ENCODE data around the gene CDH18.

CDH18 gene

GRCh38 chr5:20028506-20028905 is 40.5 kb upstream of the CDH18 start:
- no peak overlapping the region for H3K4me3 ChIP-seq (replicated peaks in 1 of 2; ENCODE audit: low read depth in 2 of 2, low read length in 2 of 2)
- DNase-seq (ENCODE audit: low read depth in 2 of 2): peak; percentile 8 to 43
- TF ChIP-seq CTCF (IDR thresholded peaks at IDR 0.05; ENCODE audit: low read depth, low read length): no peak

- no peak for TF ChIP-seq CTCF (IDR thresholded peaks at IDR 0.05; ENCODE audit: low read depth, low read length)
- DNase-seq (ENCODE audit: low read depth in 2 of 2): no peak
These were observed 35.7 kb upstream of the CDH18 start for GRCh38 chr5:20023686-20024180.

GRCh38 chr5:20020247-20020646 is 32.2 kb upstream of the CDH18 start:
- no peak for DNase-seq (ENCODE audit: low read depth in 2 of 2)
- H3K4me3 ChIP-seq (replicated peaks in 1 of 2; ENCODE audit: low read depth in 2 of 2, low read length in 2 of 2): no peak overlapping the region
- TF ChIP-seq CTCF (IDR thresholded peaks at IDR 0.05; ENCODE audit: low read depth, low read length): no peak

More at GRCh38 chr5:20023686-20024180, 35.7 kb upstream of the CDH18 start:
- no peak overlapping the region for H3K4me3 ChIP-seq (replicated peaks in 1 of 2; ENCODE audit: low read depth in 2 of 2, low read length in 2 of 2)

- no peak for DNase-seq (ENCODE audit: low read depth in 2 of 2)
- no peak overlapping the region for H3K4me3 ChIP-seq (replicated peaks in 1 of 2; ENCODE audit: low read depth in 2 of 2, low read length in 2 of 2)
- no peak for TF ChIP-seq CTCF (IDR thresholded peaks at IDR 0.05; ENCODE audit: low read depth, low read length)
These were observed 29.0 kb upstream of the CDH18 start for GRCh38 chr5:20017021-20017420.

- no peak for DNase-seq (ENCODE audit: low read depth in 2 of 2)
- TF ChIP-seq CTCF (IDR thresholded peaks at IDR 0.05; ENCODE audit: low read depth, low read length): no peak
- H3K4me3 ChIP-seq (replicated peaks in 1 of 2; ENCODE audit: low read depth in 2 of 2, low read length in 2 of 2): no peak overlapping the region
These were observed 12.4 kb upstream of the CDH18 start for GRCh38 chr5:20000416-20000815.

- peak overlapping the region in 1 of 2 donors; percentile 39 for H3K4me3 ChIP-seq (replicated peaks in 1 of 2; ENCODE audit: low read depth in 2 of 2, low read length in 2 of 2)
- no peak for TF ChIP-seq CTCF (IDR thresholded peaks at IDR 0.05; ENCODE audit: low read depth, low read length)
- DNase-seq (ENCODE audit: low read depth in 2 of 2): no peak
These were observed 457 bp upstream of the CDH18 start for GRCh38 chr5:19988457-19988856.

- H3K4me3 ChIP-seq (replicated peaks in 1 of 2; ENCODE audit: low read depth in 2 of 2, low read length in 2 of 2): no peak overlapping the region
- no peak for DNase-seq (ENCODE audit: low read depth in 2 of 2)
- no peak for TF ChIP-seq CTCF (IDR thresholded peaks at IDR 0.05; ENCODE audit: low read depth, low read length)
These were observed 1.2 kb downstream of the CDH18 start for GRCh38 chr5:19986806-19987205.
